GM10248 (cell line): Measurements from ENCODE around the gene IRF2.

Experiments
- CTCF ChIA-PET: fragments of 300-600 bp; sonication (Branson Sonifier 250); formaldehyde crosslinking; extraction: SDS; loops from one replicate; lab custom pipeline; 2021; ENCODE audit warnings: antibody characterized with exemption; lab: Yijun Ruan, JAX
- POLR2A ChIA-PET: fragments of 350-650 bp; sonication (Branson Sonifier 250); formaldehyde crosslinking; extraction: SDS; loops from one replicate; lab custom pipeline; 2020; ENCODE audit warnings: antibody characterized with exemption; lab: Yijun Ruan, JAX
- DNase-seq: peaks from one replicate; pipeline ENCODE4 v3.0.0; 2012; ENCODE audit errors: extremely low spot score
- TF ChIP-seq, protein P1 (sequence below): IDR thresholded peaks from 2 replicates; pipeline ENCODE4 v1.5.1; 2012; ENCODE audit warnings: mild to moderate bottlenecking, low read depth; ENCODE audit errors: extremely low read depth, missing control alignments, control extremely low read depth

IRF2 gene

DNA sequence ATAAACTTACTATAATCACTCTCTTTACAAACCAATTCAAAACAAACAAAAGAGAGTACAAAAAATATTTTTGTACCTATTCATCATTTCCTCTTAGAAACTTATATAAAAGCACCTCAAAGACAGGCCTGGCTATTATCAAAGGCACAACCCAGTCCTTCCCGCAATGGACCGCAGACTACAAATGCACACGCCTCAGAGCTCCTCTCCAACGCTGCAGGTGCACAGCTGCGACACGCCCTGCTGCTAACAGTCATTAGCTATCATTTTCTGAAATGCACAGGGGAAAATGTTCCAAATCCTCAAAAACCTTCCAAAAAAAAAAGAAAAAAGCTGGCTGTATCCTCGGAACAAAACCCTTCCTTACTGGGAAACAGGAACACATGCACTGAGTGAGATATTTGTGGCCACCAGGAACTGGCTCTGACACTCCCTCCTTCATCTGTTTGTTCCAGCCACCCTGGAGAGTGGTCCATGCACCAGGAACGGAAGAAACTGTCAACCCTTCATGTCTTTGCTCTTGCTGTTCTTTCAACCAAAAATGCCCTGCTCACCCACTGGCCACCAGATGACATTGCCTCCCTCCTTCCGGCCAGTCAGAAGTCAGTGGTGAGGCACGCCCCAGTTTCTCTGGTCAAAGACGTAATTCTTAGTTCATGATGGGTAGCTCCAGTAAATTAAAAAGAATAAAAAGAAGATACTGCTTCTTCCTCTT is 16.7 kb downstream of the IRF2 start:
- no peak for DNase-seq
- ChIA-PET POLR2A (no interaction called here), CTCF (interaction anchor here (0.9 kb wide), 1 partner anchor 194 kb away, joined by 4 read pairs; no protein-coding TSS in a partner anchor)
- TF ChIP-seq, protein P1, sequence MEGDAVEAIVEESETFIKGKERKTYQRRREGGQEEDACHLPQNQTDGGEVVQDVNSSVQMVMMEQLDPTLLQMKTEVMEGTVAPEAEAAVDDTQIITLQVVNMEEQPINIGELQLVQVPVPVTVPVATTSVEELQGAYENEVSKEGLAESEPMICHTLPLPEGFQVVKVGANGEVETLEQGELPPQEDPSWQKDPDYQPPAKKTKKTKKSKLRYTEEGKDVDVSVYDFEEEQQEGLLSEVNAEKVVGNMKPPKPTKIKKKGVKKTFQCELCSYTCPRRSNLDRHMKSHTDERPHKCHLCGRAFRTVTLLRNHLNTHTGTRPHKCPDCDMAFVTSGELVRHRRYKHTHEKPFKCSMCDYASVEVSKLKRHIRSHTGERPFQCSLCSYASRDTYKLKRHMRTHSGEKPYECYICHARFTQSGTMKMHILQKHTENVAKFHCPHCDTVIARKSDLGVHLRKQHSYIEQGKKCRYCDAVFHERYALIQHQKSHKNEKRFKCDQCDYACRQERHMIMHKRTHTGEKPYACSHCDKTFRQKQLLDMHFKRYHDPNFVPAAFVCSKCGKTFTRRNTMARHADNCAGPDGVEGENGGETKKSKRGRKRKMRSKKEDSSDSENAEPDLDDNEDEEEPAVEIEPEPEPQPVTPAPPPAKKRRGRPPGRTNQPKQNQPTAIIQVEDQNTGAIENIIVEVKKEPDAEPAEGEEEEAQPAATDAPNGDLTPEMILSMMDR: no peak

DNA sequence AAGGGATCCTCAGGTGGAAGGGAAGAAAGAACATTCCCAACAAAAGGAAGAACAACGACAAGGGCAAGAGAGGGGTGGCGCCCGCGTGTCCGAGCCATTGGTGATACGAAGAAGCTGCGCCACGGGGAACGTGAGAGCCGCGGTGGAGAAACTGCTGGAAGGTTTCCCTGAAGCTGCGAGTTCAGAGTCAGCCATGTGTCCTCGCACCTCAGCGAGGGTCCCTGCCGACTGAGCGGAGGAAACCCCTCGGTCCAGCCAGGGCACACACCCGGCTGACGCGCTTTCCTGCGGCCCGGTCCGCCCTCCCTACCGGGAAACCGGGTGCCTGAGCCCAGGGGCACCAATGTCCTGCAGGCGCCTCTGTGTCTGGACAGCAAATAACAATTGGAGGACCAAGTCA is 18.0 kb downstream of the IRF2 start:
- ChIA-PET POLR2A (no interaction called here), CTCF (no interaction called here)
- DNase-seq: no peak
- TF ChIP-seq, protein P1: no peak

DNA sequence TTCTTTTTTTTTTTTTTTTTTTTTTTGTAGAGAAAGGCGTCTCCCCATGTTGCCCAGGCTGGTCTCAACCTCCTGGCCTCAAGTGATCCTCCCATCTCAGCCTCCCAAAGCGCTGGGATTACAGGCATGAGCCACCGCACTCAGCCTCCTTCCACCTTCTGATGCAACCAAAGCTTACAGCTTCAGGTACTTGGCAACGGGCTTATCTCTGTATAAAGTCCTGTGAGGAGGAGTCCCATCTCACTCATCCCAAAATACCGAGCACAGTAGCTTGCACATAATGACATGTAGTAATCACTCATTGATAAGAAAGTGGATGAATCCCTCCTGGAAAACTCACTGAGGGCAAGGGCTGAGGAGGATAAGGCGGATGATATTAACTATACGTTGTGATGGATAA is 19.1 kb downstream of the IRF2 start:
- TF ChIP-seq, protein P1: no peak
- ChIA-PET CTCF (no interaction called here), POLR2A (no interaction called here)
- no peak for DNase-seq

DNA sequence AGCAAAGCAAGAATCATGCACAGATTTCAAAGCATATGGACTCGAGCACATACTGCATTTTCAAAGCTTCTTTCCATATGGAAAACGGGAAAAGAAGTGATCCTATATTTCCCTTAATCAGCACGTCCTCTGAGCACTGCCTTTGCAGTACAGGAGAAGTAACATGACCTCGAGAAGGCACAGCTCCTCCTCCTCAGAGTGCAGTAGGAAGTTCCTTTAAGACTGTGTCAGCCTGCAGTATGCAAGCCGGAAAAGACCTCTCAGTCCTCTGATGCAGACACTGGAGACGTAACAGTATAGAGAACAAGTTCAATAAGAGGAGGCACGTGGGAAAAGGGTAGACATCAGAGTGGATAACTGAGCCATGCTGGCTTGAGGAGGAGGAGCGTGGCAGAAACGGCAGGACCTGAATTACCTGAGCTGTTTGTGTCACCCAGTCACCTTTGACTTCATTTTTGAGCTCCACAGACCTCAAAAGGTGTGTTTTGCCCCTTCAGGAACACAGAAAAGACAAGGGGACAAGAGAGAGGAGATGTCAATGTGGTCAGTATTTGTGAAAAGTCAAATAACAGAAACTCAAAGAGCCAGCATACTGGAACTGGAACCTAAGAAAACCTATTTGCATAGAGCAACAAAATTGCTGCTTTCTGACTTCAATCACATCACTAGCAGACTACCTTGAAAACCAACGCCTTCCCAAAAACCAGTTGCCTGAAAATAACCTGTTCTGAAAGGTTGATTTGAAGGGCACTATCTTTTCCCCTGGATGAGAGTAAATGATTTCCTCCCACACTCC is 20.8 kb downstream of the IRF2 start:
- CTCF ChIA-PET: interaction anchor here (0.9 to 2.8 kb wide), 5 partner anchors 9 to 190 kb away, joined by 3 to 12 read pairs (median 5); no protein-coding TSS in a partner anchor
- TF ChIP-seq, protein P1: no peak
- DNase-seq: peak; percentile 56
- POLR2A ChIA-PET: no interaction called here

DNA sequence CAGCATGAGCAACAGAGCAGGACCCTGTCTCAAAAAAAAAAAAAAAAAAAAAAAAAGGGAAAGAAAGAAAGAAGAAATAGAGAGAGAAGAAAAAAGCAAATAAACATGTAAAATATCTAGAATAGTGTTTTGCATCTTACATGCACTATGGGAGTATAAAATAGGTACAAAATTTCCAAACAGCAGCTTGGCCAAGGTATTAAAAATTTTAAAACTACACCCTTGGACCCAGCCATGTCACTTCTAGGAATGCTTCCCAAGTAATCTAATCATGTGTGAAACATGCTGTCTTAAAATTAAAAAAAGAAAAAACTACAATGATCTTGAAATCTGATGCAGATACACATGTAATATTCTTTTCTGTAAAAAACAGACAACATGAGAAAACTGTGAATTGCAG is 21.6 kb downstream of the IRF2 start:
- ChIA-PET POLR2A (interaction anchor here (0.6 kb wide), 1 partner anchor 170 kb away, joined by 4 read pairs; no protein-coding TSS in a partner anchor), CTCF (interaction anchor here (1.7 to 2.8 kb wide), 3 partner anchors 10 to 189 kb away, joined by 5 to 12 read pairs (median 8); no protein-coding TSS in a partner anchor)
- DNase-seq: no peak
- TF ChIP-seq, protein P1: no peak

DNA sequence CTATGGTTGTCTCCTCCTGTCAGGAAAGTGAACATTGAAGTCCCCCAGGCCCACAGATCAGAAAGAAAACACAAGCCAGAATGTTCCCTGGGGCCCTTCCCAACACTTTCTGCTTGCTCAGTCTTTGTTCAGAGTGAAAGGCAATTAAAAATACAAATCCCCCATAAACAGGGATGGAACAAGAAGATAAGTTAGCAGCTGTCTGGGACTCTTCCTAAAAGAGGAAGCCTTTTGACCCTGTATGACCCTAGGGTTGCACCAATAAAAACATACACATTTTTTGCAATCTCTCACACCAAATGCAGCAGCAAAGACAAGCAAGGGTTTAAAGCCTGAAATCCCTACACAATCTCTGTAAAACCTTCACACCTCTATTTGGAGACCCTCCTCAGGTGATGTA is 22.6 kb downstream of the IRF2 start:
- CTCF ChIA-PET: interaction anchor here (1.4 to 2.8 kb wide), 2 partner anchors 9 to 11 kb away, joined by 4 to 12 read pairs; no protein-coding TSS in a partner anchor
- POLR2A ChIA-PET: no interaction called here
- TF ChIP-seq, protein P1: no peak
- no peak for DNase-seq
